Measurements from ENCODE around the gene PLCL1. TPM values are rescaled to one million over a fixed set of nuclear protein-coding genes. Genes with fewer than 3 reads are reported as not detected.
A peak's percentile ranks its signal among the peaks of the same experiment; 100 is the strongest.

PLCL1 gene
- total RNA-seq, 1 donor from 2014 or later = 1.0 TPM

DNA sequence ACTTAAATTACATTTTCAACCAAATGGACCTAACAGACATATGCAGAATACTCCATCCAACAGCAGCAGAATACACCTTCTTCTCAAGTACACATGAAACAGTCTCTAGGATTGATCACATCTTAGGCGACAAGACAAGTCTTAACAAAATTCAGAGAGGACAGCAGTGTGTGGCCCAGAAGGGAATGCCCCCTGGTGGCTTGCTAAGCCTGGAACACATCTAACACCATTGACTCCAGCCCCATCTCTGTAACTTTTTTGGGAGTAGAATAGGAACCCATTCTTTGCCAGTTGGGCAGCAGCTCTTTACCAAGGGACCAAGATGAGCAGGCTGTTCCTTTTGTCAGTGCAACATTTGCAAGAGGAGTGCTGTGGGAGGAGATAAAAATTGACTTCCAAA lies 249.9 kb downstream of the PLCL1 start:
- DNase-seq (ENCODE audit: low read depth in 2 of 2) = peak; percentile 1 to 40

- no peak for DNase-seq (ENCODE audit: low read depth in 2 of 2)
Observed at GRCh38 chr2:198055716-198056115, 251.3 kb downstream of the PLCL1 start.

- no peak for DNase-seq (ENCODE audit: low read depth in 2 of 2)
Observed at GRCh38 chr2:198056836-198057235, 252.4 kb downstream of the PLCL1 start.

- DNase-seq (ENCODE audit: low read depth in 2 of 2) = no peak
Observed at GRCh38 chr2:198059800-198060199, 255.4 kb downstream of the PLCL1 start.

DNA sequence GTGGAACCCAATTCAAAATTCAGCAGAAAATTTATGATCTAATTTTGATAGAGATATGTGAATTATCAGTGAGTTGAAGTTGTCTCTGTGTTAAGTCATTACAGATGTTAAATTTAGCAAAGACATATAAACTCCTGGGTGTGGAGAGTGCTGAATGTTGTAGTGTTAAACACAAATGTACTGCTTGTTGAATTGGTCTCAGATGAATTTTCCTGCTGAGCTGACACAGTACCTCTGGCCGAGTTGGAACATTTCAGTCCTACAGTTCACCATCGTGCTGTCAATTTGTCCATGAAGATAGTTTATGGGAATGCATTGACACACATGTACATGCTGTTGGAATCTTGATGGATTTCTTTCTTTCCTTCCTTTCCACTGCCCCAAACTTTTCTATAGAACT lies 255.9 kb downstream of the PLCL1 start:
- no peak for DNase-seq (ENCODE audit: low read depth in 2 of 2)

DNA sequence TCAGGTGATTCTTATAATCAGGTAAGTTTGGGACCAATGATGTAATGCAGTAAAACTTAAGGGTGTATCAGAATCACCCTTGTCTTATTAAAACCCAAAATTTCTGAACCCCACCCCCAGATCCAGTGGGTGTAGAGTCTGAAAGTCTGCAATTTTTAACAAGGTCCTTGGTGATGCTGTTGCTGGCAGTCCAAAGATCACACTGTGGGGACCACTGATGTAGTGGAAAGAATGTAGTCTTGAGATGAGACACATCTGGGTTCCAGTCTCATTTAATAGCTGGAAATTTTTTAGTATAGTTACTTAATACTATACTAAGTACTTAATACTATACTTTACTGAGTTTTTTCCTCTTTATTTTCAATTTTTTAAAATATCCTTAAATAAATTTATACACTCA lies 258.4 kb downstream of the PLCL1 start:
- DNase-seq (ENCODE audit: low read depth in 2 of 2) = no peak

- DNase-seq (ENCODE audit: low read depth in 2 of 2) = no peak
Observed at GRCh38 chr2:198063242-198063641, 258.8 kb downstream of the PLCL1 start.

GRCh38 chr2:198065322-198065721 lies 260.9 kb downstream of the PLCL1 start:
- DNase-seq (ENCODE audit: low read depth in 2 of 2) = no peak

- no peak for DNase-seq (ENCODE audit: low read depth in 2 of 2)
Observed at GRCh38 chr2:198066597-198066996, 262.2 kb downstream of the PLCL1 start.

DNA sequence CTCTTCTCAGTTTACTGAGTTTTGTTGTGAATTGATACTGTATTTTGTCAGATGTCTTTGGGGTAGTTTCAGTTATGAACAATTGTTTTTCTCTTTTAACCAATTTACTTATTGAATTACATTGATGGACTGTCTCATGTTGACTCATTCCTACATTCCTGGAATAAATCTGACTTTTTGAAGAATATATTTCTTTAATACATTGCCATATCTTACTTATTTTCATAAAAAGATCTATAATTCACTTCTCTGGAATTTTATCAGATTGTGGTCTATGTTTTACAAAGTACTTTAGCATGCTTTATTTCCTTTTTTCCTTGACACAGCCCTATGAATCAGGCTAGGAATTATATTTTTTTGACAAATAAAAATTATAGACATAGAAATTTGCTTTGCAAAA lies 268.3 kb downstream of the PLCL1 start:
- no peak for DNase-seq (ENCODE audit: low read depth in 2 of 2)

DNA sequence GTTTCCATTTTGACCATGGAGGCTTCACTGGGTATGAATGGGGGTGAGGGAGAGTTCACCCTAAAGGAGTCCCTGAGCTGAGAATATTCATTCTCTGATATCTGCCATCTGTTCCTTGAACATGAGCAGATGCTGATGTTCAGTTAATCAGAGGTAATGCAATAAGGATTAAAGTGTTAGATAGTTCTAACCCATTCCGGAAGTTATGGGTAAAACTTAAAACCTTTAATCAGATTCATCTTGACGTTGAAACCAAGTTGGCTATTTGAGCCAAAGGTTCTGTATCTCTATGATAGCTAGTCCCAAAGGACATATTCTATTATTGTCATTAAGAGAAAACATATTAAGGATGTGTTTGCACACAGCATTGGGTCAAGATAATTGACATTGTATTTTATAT lies 268.9 kb downstream of the PLCL1 start:
- DNase-seq (ENCODE audit: low read depth in 2 of 2) = no peak

DNA sequence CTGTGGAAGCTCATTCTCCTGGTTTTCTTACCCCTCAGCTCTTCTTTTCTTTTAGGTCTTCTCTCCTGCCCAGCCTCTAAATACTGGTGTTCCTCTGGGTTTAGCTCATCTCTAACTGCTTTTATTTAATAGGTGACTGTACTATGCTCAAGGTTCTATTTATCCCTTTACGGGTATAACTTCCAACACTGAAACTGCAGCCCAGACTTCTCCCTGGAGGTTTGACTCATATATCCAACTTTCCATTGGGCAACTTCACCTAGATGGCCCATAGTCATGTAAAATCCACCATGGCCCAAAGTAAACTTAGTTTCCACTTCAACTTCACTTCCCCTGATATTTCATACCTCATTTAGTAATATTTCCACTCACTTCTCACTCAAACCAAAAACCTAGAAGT lies 273.1 kb downstream of the PLCL1 start:
- no peak for DNase-seq (ENCODE audit: low read depth in 2 of 2)

DNA sequence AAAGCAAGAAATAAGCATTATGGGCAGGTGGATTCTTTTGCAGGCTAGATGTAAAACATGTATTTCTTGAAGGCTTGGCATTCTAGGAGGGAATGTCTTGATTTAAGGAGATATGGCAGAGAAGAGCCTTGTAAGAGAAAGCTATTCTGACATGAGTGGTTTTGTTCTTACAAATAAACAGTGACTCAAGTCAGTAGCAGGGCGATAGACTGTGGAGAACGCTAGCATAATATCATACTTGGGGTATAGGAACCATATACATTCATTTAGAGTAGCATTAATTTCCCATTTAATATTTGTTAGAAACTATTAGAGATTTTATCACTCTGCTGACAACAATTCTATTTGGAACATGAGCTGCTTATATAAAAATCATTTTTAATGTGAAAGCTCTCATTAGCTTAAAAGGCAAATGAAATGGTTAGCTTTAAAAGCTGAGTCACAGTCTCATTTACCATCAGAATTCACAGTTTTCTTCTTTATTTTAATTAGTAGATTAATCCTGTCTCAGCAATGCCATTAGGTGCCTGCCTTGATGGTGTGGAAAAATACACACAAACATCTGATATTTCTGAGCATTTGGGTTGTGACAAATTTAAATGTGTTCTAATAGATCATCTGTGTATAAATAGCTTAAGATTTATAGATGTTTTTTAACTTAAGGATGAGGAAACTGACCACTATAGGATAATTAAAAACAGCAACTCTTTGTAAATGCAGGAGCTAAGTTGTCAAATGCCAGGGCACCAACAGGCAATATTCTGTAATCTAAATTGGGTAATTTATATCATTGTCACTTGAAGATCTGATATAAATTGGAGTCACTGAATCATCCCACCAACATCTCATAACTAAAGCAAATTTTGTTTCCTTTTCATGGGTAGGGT lies 276.7 kb downstream of the PLCL1 start:
- DNase-seq (ENCODE audit: low read depth in 2 of 2) = no peak

- DNase-seq (ENCODE audit: low read depth in 2 of 2) = no peak
Observed at GRCh38 chr2:198084156-198084555, 279.8 kb downstream of the PLCL1 start.

DNA sequence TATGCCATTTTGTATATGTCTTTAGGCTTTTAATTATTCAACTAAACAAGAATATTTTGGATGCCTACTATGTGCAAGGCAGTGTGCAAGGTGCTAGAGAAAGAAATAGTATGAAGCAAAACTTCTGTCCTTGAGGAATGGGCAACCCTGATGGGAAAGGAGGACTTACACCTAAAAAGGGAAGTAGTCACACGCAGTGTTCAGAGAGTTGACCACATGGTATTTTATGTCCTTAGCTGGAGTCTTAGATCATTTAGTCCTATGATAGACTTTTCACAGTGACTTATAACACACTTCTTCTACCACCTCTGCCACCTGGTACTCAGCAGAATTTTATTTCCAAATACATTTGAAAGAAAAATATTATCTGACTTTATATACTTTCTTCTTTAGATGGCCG lies 291.6 kb downstream of the PLCL1 start:
- no peak for DNase-seq (ENCODE audit: low read depth in 2 of 2)

DNA sequence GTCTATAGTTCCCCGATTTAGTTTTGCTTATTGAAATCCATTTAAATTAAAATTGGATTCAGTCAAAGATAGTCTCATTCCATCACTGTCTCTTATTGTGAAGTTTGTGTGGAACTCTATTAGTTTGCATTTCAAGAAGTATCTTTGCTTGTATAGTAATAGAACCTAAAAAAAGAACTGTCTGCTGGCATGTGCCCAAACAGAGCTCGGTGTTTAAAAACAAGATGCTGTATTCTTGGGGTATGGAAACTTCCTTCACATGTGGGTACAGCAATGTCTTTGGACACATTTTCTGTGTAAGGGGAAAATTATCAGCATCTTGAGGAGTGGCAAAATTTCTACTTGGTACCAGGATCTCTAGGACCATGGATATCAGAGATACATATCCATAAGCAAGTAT lies 292.6 kb downstream of the PLCL1 start:
- no peak for DNase-seq (ENCODE audit: low read depth in 2 of 2)

DNA sequence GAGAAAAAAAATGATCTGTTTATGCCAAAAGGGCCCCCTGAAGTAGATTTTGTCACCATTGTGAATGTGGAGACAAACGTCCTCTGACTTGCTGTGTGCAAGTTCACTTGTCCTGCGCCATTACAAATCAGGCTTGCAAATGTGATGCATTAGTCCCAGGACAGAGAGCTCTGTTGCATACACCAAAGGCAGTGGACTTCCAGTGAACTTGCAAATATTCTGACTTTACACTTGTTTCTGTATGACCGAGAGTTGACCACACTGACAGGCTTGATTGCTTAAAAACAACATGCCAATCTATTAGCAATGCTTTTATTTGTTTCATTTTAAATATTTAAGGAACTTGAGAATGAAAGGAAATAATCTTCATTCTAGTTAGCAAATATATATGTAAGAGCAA lies 293.2 kb downstream of the PLCL1 start:
- no peak for DNase-seq (ENCODE audit: low read depth in 2 of 2)

GRCh38 chr2:198098386-198098785 lies 294.0 kb downstream of the PLCL1 start:
- DNase-seq (ENCODE audit: low read depth in 2 of 2) = no peak

DNA sequence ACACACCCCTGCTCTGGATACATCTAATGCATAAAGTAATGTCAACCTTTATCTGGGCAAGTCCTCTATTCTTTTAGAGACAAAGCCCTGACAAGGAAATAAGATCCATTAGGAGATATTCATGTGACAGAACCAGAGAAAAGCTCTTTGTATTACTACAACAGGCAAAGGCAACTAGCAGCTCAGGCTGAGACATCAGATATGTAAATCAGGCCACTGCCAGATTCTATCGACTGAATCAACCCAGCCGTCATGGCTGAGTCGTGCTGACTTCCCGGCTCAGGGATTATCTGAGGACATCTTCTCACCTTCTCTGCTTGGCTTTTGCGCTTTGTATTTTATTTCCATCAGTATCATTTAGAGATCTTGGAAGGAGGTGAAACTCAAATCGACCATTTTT lies 294.5 kb downstream of the PLCL1 start:
- no peak for DNase-seq (ENCODE audit: low read depth in 2 of 2)

- DNase-seq (ENCODE audit: low read depth in 2 of 2) = no peak
Observed at GRCh38 chr2:198100346-198100745, 296.0 kb downstream of the PLCL1 start.

DNA sequence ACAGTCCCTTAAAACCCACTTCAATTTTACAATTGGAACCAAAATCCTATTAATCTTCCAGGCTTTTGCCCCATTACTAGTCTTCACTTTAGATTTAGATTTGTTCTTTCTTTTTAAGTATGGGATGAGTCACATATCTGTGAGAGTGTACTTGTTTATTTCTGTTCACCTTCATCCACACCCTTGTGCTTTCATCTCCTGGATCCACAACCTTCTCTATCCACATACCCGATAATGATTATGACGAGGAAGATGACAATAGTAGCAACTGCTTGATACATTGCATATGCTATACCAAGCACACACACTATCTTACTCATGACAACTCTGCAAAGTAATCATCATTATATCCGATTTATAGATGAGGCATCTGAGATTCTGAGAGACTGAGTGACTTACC lies 297.3 kb downstream of the PLCL1 start:
- no peak for DNase-seq (ENCODE audit: low read depth in 2 of 2)

DNA sequence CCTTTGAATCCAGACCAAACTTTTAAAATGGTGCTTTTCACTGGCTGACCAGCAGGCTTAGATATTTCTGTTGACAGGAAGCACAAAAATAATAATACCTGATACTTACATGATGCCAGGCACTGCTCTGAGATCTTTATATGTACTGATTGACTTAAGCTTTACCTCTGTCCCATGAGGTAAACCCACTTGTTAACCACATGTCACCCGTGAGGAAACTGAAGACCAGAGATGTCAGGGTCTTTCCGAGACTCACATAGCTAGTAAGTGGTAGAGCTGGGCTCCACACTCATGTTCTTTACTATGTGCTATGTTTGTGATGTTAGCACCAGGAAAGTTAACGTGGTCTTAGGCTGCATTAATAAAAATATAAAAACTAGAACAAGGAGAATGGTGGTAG lies 297.7 kb downstream of the PLCL1 start:
- no peak for DNase-seq (ENCODE audit: low read depth in 2 of 2)

- DNase-seq (ENCODE audit: low read depth in 2 of 2) = no peak
Observed at GRCh38 chr2:198102856-198103255, 298.5 kb downstream of the PLCL1 start.
